C4-2B (cell line): ENCODE measurements around the gene NR2F1.

Experiments used
- H3K27ac ChIP-seq: fragments of 450-650 bp; 2 replicates; pipeline ENCODE4 v1.5.1; 2017
- CTCF ChIP-seq: fragments of 450-650 bp; conservative IDR thresholded peaks from 2 replicates; pipeline ENCODE4 v1.5.1; 2017; ENCODE audit warnings: mild to moderate bottlenecking
- ZFX ChIP-seq: fragments of 450-650 bp; IDR thresholded peaks from 2 replicates; pipeline ENCODE4 v1.6.1; 2017

The NR2F1 gene

GRCh38 chr5:93600409-93601070, 17.5 kb downstream of the NR2F1 start:
- no peak for TF ChIP-seq ZFX
- TF ChIP-seq CTCF = no peak
- H3K27ac ChIP-seq = no peak overlapping the region

GRCh38 chr5:93601071-93601801, 18.2 kb downstream of the NR2F1 start:
- no peak overlapping the region for H3K27ac ChIP-seq

GRCh38 chr5:93601802-93602155, 18.8 kb downstream of the NR2F1 start:
- no peak for TF ChIP-seq ZFX
- no peak for TF ChIP-seq CTCF
- no peak overlapping the region for H3K27ac ChIP-seq

More at GRCh38 chr5:93601071-93601801, 18.2 kb downstream of the NR2F1 start:
- TF ChIP-seq CTCF = no peak
- TF ChIP-seq ZFX = no peak

- H3K27ac ChIP-seq = no peak overlapping the region
- no peak for TF ChIP-seq ZFX
- TF ChIP-seq CTCF = no peak
These were observed 19.4 kb downstream of the NR2F1 start for GRCh38 chr5:93602241-93603077.

- no peak for TF ChIP-seq CTCF
- no peak for TF ChIP-seq ZFX
- H3K27ac ChIP-seq = no peak overlapping the region
These were observed 20.2 kb downstream of the NR2F1 start for GRCh38 chr5:93603078-93603792.

- TF ChIP-seq CTCF (no peak), ZFX (no peak)
- H3K27ac ChIP-seq = no peak overlapping the region
These were observed 21.0 kb downstream of the NR2F1 start for GRCh38 chr5:93603793-93604643.
